K562 (cell line): ENCODE results near the gene BMP6. TPM values are rescaled to one million over a fixed set of nuclear protein-coding genes. Genes with fewer than 3 reads are reported as not detected.

Experiments
- BHLHE40 ChIP-seq: IDR thresholded peaks from 2 replicates; pipeline ENCODE4 v1.6.1; 2011; ENCODE audit warnings: low read length, improper control_type of control experiment
- BRF2 ChIP-seq: IDR thresholded peaks from 3 replicates; pipeline ENCODE4 v1.6.1; 2011; ENCODE audit warnings: borderline replicate concordance, mild to moderate bottlenecking; ENCODE audit not compliant: insufficient read length, insufficient read depth
- COPS2 ChIP-seq: fragments of 450-650 bp; conservative IDR thresholded peaks from 2 replicates; pipeline ENCODE4 v1.6.1; 2016; ENCODE audit warnings: mild to moderate bottlenecking, moderate library complexity
- CREBBP ChIP-seq: IDR thresholded peaks from one replicate; pipeline ENCODE4 v1.6.1; 2012; ENCODE audit warnings: low read depth, mild to moderate bottlenecking, control low read depth, inconsistent platforms, low read length
- DPF2 ChIP-seq: fragments of 450-650 bp; IDR thresholded peaks from 2 replicates; pipeline ENCODE4 v1.6.1; 2016
- E2F5 ChIP-seq: sonication (generic); formaldehyde crosslinking; IDR thresholded peaks from 2 replicates; pipeline ENCODE4 v1.8.0; 2022; ENCODE audit warnings: mild to moderate bottlenecking, missing genetic modification reagents
- FOXJ2 ChIP-seq: fragments of 200-800 bp; sonication (Bioruptor generic); IDR thresholded peaks from 2 replicates; pipeline ENCODE4 v1.6.1; 2016; ENCODE audit warnings: missing genetic modification characterization, missing compliant biosample characterization
- FUS ChIP-seq: fragments of 200-400 bp; formaldehyde crosslinking; optimal IDR thresholded peaks from 2 replicates; pipeline ENCODE3; 2017; ENCODE audit warnings: low read depth, low read length
- ILK ChIP-seq: fragments of 450-650 bp; IDR thresholded peaks from 2 replicates; pipeline ENCODE4 v1.6.1; 2016; ENCODE audit warnings: missing genetic modification characterization, low read depth, mild to moderate bottlenecking, missing compliant biosample characterization, moderate library complexity, borderline replicate concordance
- NCOA4 ChIP-seq: fragments of 450-650 bp; IDR thresholded peaks from 2 replicates; pipeline ENCODE4 v1.6.1; 2018; ENCODE audit warnings: mild to moderate bottlenecking; ENCODE audit not compliant: partially characterized antibody
- NFATC3 ChIP-seq: fragments of 450-650 bp; IDR thresholded peaks from 2 replicates; pipeline ENCODE4 v1.6.1; 2017; ENCODE audit warnings: mild to moderate bottlenecking
- NFE2L1 ChIP-seq: fragments of 450-650 bp; IDR thresholded peaks from 2 replicates; pipeline ENCODE4 v1.6.1; 2016; ENCODE audit warnings: missing genetic modification characterization, low read depth, mild to moderate bottlenecking, missing compliant biosample characterization, moderate library complexity, borderline replicate concordance
- POLR2AphosphoS5 ChIP-seq: IDR thresholded peaks from 2 replicates; pipeline ENCODE4 v1.6.1; 2011; ENCODE audit warnings: mild to moderate bottlenecking, low read depth, low read length, moderate library complexity; ENCODE audit not compliant: control insufficient read depth, insufficient read depth
- TBP ChIP-seq: optimal IDR thresholded peaks from 2 replicates; pipeline ENCODE3; 2011; ENCODE audit warnings: low read depth, low read length, improper control_type of control experiment
- TCFL5 ChIP-seq: fragments of 250-450 bp; sonication (Bioruptor Pico); conservative IDR thresholded peaks from 2 replicates; pipeline ENCODE4 v1.6.1; 2021; ENCODE audit warnings: mild to moderate bottlenecking, moderate library complexity, matching md5 sums
- TEAD4 ChIP-seq, 2 experiments: sonication (generic) in 1 of 2; formaldehyde crosslinking in 1 of 2; IDR thresholded peaks; 2 replicates each; pipeline versions ENCODE4 v1.6.1 to v1.8.0; 2012 to 2022; ENCODE audit warnings: borderline replicate concordance in 1 of 2, inconsistent platforms in 1 of 2, low read length in 1 of 2, mild to moderate bottlenecking in 1 of 2, missing genetic modification reagents in 1 of 2
- ZBTB26 ChIP-seq: fragments of 450-650 bp; formaldehyde crosslinking; IDR thresholded peaks from 2 replicates; pipeline ENCODE4 v1.4.0; 2022; ENCODE audit warnings: missing genetic modification characterization
- ZNF175 ChIP-seq: fragments of 200-800 bp; sonication (Bioruptor generic); IDR thresholded peaks from 2 replicates; pipeline ENCODE4 v1.6.1; 2016; ENCODE audit warnings: low read depth, mild to moderate bottlenecking, missing genetic modification characterization, missing compliant biosample characterization
- ZNF217 ChIP-seq: sonication (generic); formaldehyde crosslinking; IDR thresholded peaks from 2 replicates; pipeline ENCODE4 v1.8.0; 2022; ENCODE audit warnings: mild to moderate bottlenecking, missing genetic modification reagents
- ZNF280B ChIP-seq: fragments of 250-450 bp; sonication (Bioruptor Pico); IDR thresholded peaks from 2 replicates; pipeline ENCODE4 v1.5.1; 2021; ENCODE audit warnings: mild to moderate bottlenecking
- ZNF551 ChIP-seq: fragments of 250-450 bp; sonication (Bioruptor Pico); IDR thresholded peaks from 2 replicates; pipeline ENCODE4 v1.5.0; 2021; ENCODE audit warnings: mild to moderate bottlenecking, moderate library complexity
- ZNF778 ChIP-seq: fragments of 450-650 bp; formaldehyde crosslinking; IDR thresholded peaks from 2 replicates; pipeline ENCODE4 v1.4.0; 2020; ENCODE audit warnings: mild to moderate bottlenecking, moderate library complexity
- polyA plus RNA-seq, 8 experiments: library from polyadenylated mRNA; depleted of rRNA in 4 of 8; stranded (reverse) in 5 of 8; unstranded in 3 of 8; fragments of >200 nt; fragmentation: Nextera tagmentation in 2 of 8; fragmentation: Illumina TruSeq in 1 of 8; extraction: Ambion mirVana in 2 of 8; extraction: Trizol in 1 of 8; gene quantifications; 2 replicates each; pipeline versions ENCODE4 v1.2.1 to v1.2.3, GENCODE V29; 2011 to 2014; ENCODE audit warnings: inconsistent platforms in 1 of 8, missing spikeins in 1 of 8
- total RNA-seq, 7 experiments: library from RNA; depleted of rRNA in 6 of 7; stranded (reverse); fragments of >200 nt in 6 of 7; fragmentation: Illumina TruSeq in 2 of 7; extraction: Trizol in 2 of 7; gene quantifications; 2 replicates each; pipeline versions ENCODE4 v1.2.1 to v1.2.3, GENCODE V29; 2011 to 2021; ENCODE audit warnings: low replicate concordance in 1 of 7

BMP6 gene
- total and polyA plus RNA-seq, 9 of the 15 experiments (the other 6 are each of a cell fraction or from before 2014, with no cell fraction given), result 0.01 to 0.13 (median 0.06) TPM; not detected in 3

GRCh38 chr6:7899101-7899888 is 173.4 kb downstream of the BMP6 start (continued):
- TF ChIP-seq ZNF280B (CRISPR knock-in tag), result no peak
- no peak for TF ChIP-seq CREBBP
- peak; percentile 96 for TF ChIP-seq POLR2AphosphoS5
- no peak for TF ChIP-seq E2F5 (CRISPR knock-in tag)
- TF ChIP-seq ZBTB26 (CRISPR knock-in tag), result no peak
- no peak for TF ChIP-seq ILK
- TF ChIP-seq DPF2, result peak; percentile 96
- no peak for TF ChIP-seq ZNF551 (CRISPR knock-in tag)
- TF ChIP-seq NCOA4, result no peak
- TF ChIP-seq ZNF175, result no peak; the same call in 1 of the 2 replicates
- no peak for TF ChIP-seq FUS
- TF ChIP-seq COPS2, result no peak
- TF ChIP-seq TBP, result no peak
- no peak for TF ChIP-seq ZNF217 (CRISPR knock-in tag)
- TF ChIP-seq TEAD4 (IDR thresholded peaks at IDR 0.05; ENCODE audit: low read length), result peak; percentile 98
- no peak for TF ChIP-seq TEAD4 (CRISPR knock-in tag; IDR thresholded peaks at IDR 0.05; ENCODE audit: borderline replicate concordance)
- TF ChIP-seq NFATC3, result no peak
- no peak for TF ChIP-seq FOXJ2 (tag)
- peak; percentile 60; the same call in 1 of the 2 replicates for TF ChIP-seq BHLHE40
- TF ChIP-seq NFE2L1 (tag), result no peak
- no peak for TF ChIP-seq ZNF778 (CRISPR knock-in tag)
- no peak for TF ChIP-seq TCFL5 (CRISPR knock-in tag)
- no peak for TF ChIP-seq BRF2
